GM23248 (cell line): ENCODE results near the gene PTH2.
A peak's percentile ranks its signal among the peaks of the same experiment; 100 is the strongest.

Experiments used
- EZH2 ChIP-seq: fragments of 200-600 bp; sonication (generic); IDR thresholded peaks from 2 replicates; pipeline ENCODE4 v1.6.1; 2018; ENCODE audit warnings: antibody characterized with exemption, mild to moderate bottlenecking; ENCODE audit not compliant: insufficient read depth, poor library complexity, severe bottlenecking
- EZH2phosphoT487 ChIP-seq: fragments of 200-600 bp; sonication (generic); IDR thresholded peaks from 2 replicates; pipeline ENCODE4 v1.6.1; 2018; ENCODE audit warnings: antibody characterized with exemption, moderate library complexity, mild to moderate bottlenecking, low read depth; ENCODE audit not compliant: insufficient read depth

- TF ChIP-seq EZH2, result peak; percentile 83
- no peak for TF ChIP-seq EZH2phosphoT487
Measured at GRCh38 chr19:49428547-49429451, 5.6 kb upstream of the PTH2 start.
